HepG2 (cell line): Measurements from ENCODE around the gene CACNG7. TPM values are rescaled to one million over a fixed set of nuclear protein-coding genes. Genes with fewer than 3 reads are reported as not detected.
"Not testable (repeated sequence)": the region's sequence is repeated elsewhere in the genome, so short reads cannot be mapped to it uniquely, and the experiment has no call there.

Experiments
- ATAC-seq: fragments of 200-7000 bp; cut with Tn5 transposase; 3 replicates; pipeline ENCODE4 v1.9.1; 2020; ENCODE audit warnings: mild to moderate bottlenecking, moderate library complexity
- BruUV-seq: library from RNA; stranded (reverse); fragments of 400-500 nt; replicated peaks from 2 replicates; lab custom pipeline; 2021; lab: Mats Ljungman, UMichigan
- CTCF ChIA-PET: fragments of 300-600 bp; formaldehyde crosslinking; extraction: SDS; loops from one replicate; lab custom pipeline; 2021; ENCODE audit warnings: low total read pairs, inconsistent platforms, low intra/inter-chr PET ratio; lab: Yijun Ruan, JAX
- POLR2A ChIA-PET: fragments of 350-600 bp; sonication (Branson Sonifier 250); formaldehyde crosslinking; loops from one replicate; lab custom pipeline; 2020; ENCODE audit warnings: antibody characterized with exemption, inconsistent platforms; lab: Yijun Ruan, JAX
- DNase-seq: peaks from one replicate; pipeline ENCODE4 v3.0.0-alpha.2; 2015; ENCODE audit warnings: low spot score
- FAIRE-seq: peaks from 3 replicates; lab custom pipeline; 2011; peaks lifted over from hg19 to GRCh38; lab: Jason Lieb, UNC
- H2AFZ ChIP-seq: one replicate; pipeline ENCODE4 v1.6.1; 2011; ENCODE audit warnings: low read length, inconsistent platforms
- H3K27ac ChIP-seq: fragments of 300-600 bp; 3 replicates; pipeline ENCODE4 v1.8.0; 2011; ENCODE audit warnings: mixed run types, mild to moderate bottlenecking, mixed read lengths, low read length, inconsistent platforms; ENCODE audit not compliant: insufficient read depth; ENCODE audit errors: extremely low read length
- H3K27me3 ChIP-seq, 2 experiments: fragments of 200-600 bp in 1 of 2; 2 replicates in 1 of 2; 3 replicates in 1 of 2; pipeline versions ENCODE4 v1.6.0 to v1.8.0; 2011; ENCODE audit warnings: low read length in 2 of 2, mild to moderate bottlenecking in 2 of 2, moderate library complexity in 2 of 2, inconsistent platforms in 1 of 2; ENCODE audit not compliant: insufficient read depth in 2 of 2, control insufficient read depth in 1 of 2
- H3K36me3 ChIP-seq, 2 experiments: fragments of 200-600 bp in 1 of 2; replicated peaks in 1 of 2; 2 replicates in 1 of 2; 3 replicates in 1 of 2; pipeline versions ENCODE4 v1.5.1 to v1.8.0; 2011; ENCODE audit warnings: low read length in 2 of 2, inconsistent platforms in 1 of 2; ENCODE audit not compliant: insufficient read depth in 2 of 2, control insufficient read depth in 1 of 2
- H3K4me1 ChIP-seq: 2 replicates; pipeline ENCODE4 v1.5.1; 2012; ENCODE audit warnings: low read length, inconsistent platforms; ENCODE audit not compliant: insufficient read depth
- H3K4me2 ChIP-seq: 2 replicates; pipeline ENCODE4 v1.6.0; 2011; ENCODE audit warnings: low read depth, low read length, inconsistent platforms
- H3K4me3 ChIP-seq, 3 experiments: fragments of 200-600 bp in 1 of 3; sonication (generic), shearing (Covaris generic) in 1 of 3; replicated peaks in 1 of 3; 2 replicates each; pipeline ENCODE4 v1.5.1; 2011 to 2016; ENCODE audit warnings: low read length in 3 of 3, inconsistent platforms in 2 of 3, low read depth in 2 of 3, mild to moderate bottlenecking in 2 of 3, control low read depth in 1 of 3, mixed read lengths in 1 of 3; ENCODE audit not compliant: insufficient read depth in 1 of 3
- H3K79me2 ChIP-seq: one replicate; pipeline ENCODE4 v1.6.1; 2011; ENCODE audit warnings: low read length, inconsistent platforms; ENCODE audit not compliant: insufficient read depth
- H3K9ac ChIP-seq: 2 replicates; pipeline ENCODE4 v1.6.0; 2011; ENCODE audit warnings: mild to moderate bottlenecking, low read depth, low read length, inconsistent platforms; ENCODE audit not compliant: insufficient read depth
- H3K9me3 ChIP-seq: 2 replicates; pipeline ENCODE4 v1.5.1; 2012; ENCODE audit warnings: mild to moderate bottlenecking, low read length
- H4K20me1 ChIP-seq: 2 replicates; pipeline ENCODE4 v1.6.0; 2011; ENCODE audit warnings: inconsistent platforms, mild to moderate bottlenecking, low read length, moderate library complexity; ENCODE audit not compliant: insufficient read depth
- AGO1 ChIP-seq: fragments of 200-400 bp; formaldehyde crosslinking; IDR thresholded peaks from 2 replicates; pipeline ENCODE4 v1.6.1; 2017; ENCODE audit warnings: mild to moderate bottlenecking, low read depth, low read length, moderate library complexity; ENCODE audit not compliant: poor library complexity, severe bottlenecking
- GABPB1 ChIP-seq: IDR thresholded peaks from 2 replicates; pipeline ENCODE4 v1.6.1; 2016; ENCODE audit warnings: mild to moderate bottlenecking, missing genetic modification reagents, moderate library complexity, missing compliant biosample characterization
- HNRNPH1 ChIP-seq: fragments of 200-400 bp; formaldehyde crosslinking; optimal IDR thresholded peaks from 2 replicates; pipeline ENCODE3; 2017; ENCODE audit warnings: mild to moderate bottlenecking, low read depth, low read length
- ZNF337 ChIP-seq: sonication (generic); formaldehyde crosslinking; IDR thresholded peaks from 2 replicates; pipeline ENCODE4 v1.5.1; 2020; ENCODE audit warnings: missing genetic modification reagents, low read depth, mild to moderate bottlenecking, borderline replicate concordance
- WGBS: methylation state at CpG from one replicate; pipeline ENCODE4 v1.1.6; 2017; ENCODE audit warnings: low lambda C conversion rate; 5-methylcytosine and 5-hydroxymethylcytosine counted together
- in situ Hi-C: cut with HindIII; loops from 2 replicates; pipeline ENCODE4 v1.10.0; 2017; ENCODE audit warnings: low pct_unique_long_range_greater_than_20kb; ENCODE audit not compliant: extremely low pct_ligation_motif_present
- intact Hi-C: fragments of 100-400 bp; cut with micrococcal nuclease; formaldehyde crosslinking; loops from one replicate; pipeline ENCODE4 v1.10.0; 2022; ENCODE audit not compliant: unreplicated experiment
- polyA plus RNA-seq, 8 experiments: library from polyadenylated mRNA; depleted of rRNA in 3 of 8; stranded (reverse) in 7 of 8; unstranded in 1 of 8; fragments of >200 nt; fragmentation: Illumina TruSeq in 4 of 8; extraction: Trizol in 4 of 8; gene quantifications; 2 replicates each; pipeline versions ENCODE4 v1.2.1 to v1.2.3, GENCODE V29; 2011 to 2016; ENCODE audit warnings: low read depth in 4 of 8, missing spikeins in 1 of 8, mixed read lengths in 1 of 8; ENCODE audit not compliant: insufficient read depth in 1 of 8
- total RNA-seq, 5 experiments: library from RNA; depleted of rRNA; stranded (reverse); fragments of >200 nt; fragmentation: Illumina TruSeq; extraction: Trizol; gene quantifications; 2 replicates each; pipeline ENCODE4 v1.2.3, GENCODE V29; 2016; ENCODE audit warnings: low read depth in 1 of 5

CACNG7 gene
- total and polyA plus RNA-seq, 2 of the 13 experiments (the other 11 are each of a cell fraction or from before 2014, with no cell fraction given) = not detected

GRCh38 chr19:53868892-53869804, 39.9 kb upstream of the CACNG7 start (continued):
- TF ChIP-seq ZNF337 (CRISPR knock-in tag) (no peak), HNRNPH1 (no peak), GABPB1 (peak; percentile 75; the same call in 1 of the 2 replicates), AGO1 (peak; percentile 87)

- in situ Hi-C loops, BruUV-seq, CTCF ChIA-PET, FAIRE-seq, H2AFZ ChIP-seq, H3K4me1 ChIP-seq, ATAC-seq, H3K9me3 ChIP-seq, H3K27me3 ChIP-seq, DNase-seq: not testable (repeated sequence)
- Histone ChIP-seq H3K27ac (peak overlapping the region; percentile 98), H3K79me2 (peaks cover 33% of the 10 kb centered on the region), H3K4me3 (peak overlapping the region; percentile 76 to 99 (median 99)), H3K36me3 (peaks cover 10 to 37% of the 10 kb centered on the region in 2 experiments; a peak in 4 of 5 replicates), H4K20me1 (peaks cover 21% of the 10 kb centered on the region; the same call in 1 of the 2 replicates), H3K9ac (peak overlapping the region; percentile 100), H3K4me2 (peak overlapping the region; percentile 93)
- intact Hi-C loops = loop anchor here (1.0 kb wide), 2 partner anchors 9 to 17 kb away; no protein-coding TSS in a partner anchor
- POLR2A ChIA-PET = interaction anchor here (1.7 kb wide), 1 partner anchor 9 kb away, joined by 9 read pairs; no protein-coding TSS in a partner anchor
- WGBS = 48% methylated on average over 11 of the region's 24 CpGs
Measured at GRCh38 chr19:53869805-53870484, 39.1 kb upstream of the CACNG7 start.
